ENCODE measurements around the gene CDK13. TPM values are rescaled to one million over a fixed set of nuclear protein-coding genes. Genes with fewer than 3 reads are reported as not detected.

Gene CDK13
- total RNA-seq, 1 donor, result 109 TPM

- H2AFZ ChIP-seq (ENCODE audit: low read length), result no peak overlapping the region
- H3K9me3 ChIP-seq (ENCODE audit: low read depth, low read length), result no peaks in the 10 kb centered on the region
- H3K27me3 ChIP-seq (ENCODE audit: insufficient read depth, low read length), result no peaks in the 10 kb centered on the region
- no peaks in the 10 kb centered on the region for H3K4me1 ChIP-seq (ENCODE audit: insufficient read depth, low read length)
- peaks cover 5% of the 10 kb centered on the region for H4K20me1 ChIP-seq (ENCODE audit: insufficient read depth, low read length)
- TF ChIP-seq CTCF (IDR thresholded peaks at IDR 0.05; ENCODE audit: extremely low read depth, low read depth, low read length), result no peak
- peaks cover 10% of the 10 kb centered on the region for H3K36me3 ChIP-seq (ENCODE audit: insufficient read depth, low read length)
- no peak overlapping the region for H3K27ac ChIP-seq (ENCODE audit: low read depth, low read length)
- H3K79me2 ChIP-seq (ENCODE audit: insufficient read depth, low read length), result peaks cover 10% of the 10 kb centered on the region
- no peak overlapping the region for H3K4me3 ChIP-seq (ENCODE audit: insufficient read depth, low read length)
- H3K4me2 ChIP-seq (ENCODE audit: insufficient read depth, low read length), result no peak overlapping the region
- DNase-seq (ENCODE audit: insufficient read length, low spot score, missing footprints), result no peak
Measured at GRCh38 chr7:40098810-40099209, 148.8 kb downstream of the CDK13 start.

GRCh38 chr7:40099837-40100236, 149.8 kb downstream of the CDK13 start:
- Histone ChIP-seq H3K27me3 (ENCODE audit: insufficient read depth, low read length) (no peaks in the 10 kb centered on the region), H3K36me3 (ENCODE audit: insufficient read depth, low read length) (no peaks in the 10 kb centered on the region), H2AFZ (ENCODE audit: low read length) (no peak overlapping the region), H3K79me2 (ENCODE audit: insufficient read depth, low read length) (peaks cover 6% of the 10 kb centered on the region), H3K4me3 (ENCODE audit: insufficient read depth, low read length) (no peak overlapping the region), H3K4me2 (ENCODE audit: insufficient read depth, low read length) (no peak overlapping the region), H3K4me1 (ENCODE audit: insufficient read depth, low read length) (no peaks in the 10 kb centered on the region), H3K27ac (ENCODE audit: low read depth, low read length) (no peak overlapping the region), H4K20me1 (ENCODE audit: insufficient read depth, low read length) (peaks cover 5% of the 10 kb centered on the region), H3K9me3 (ENCODE audit: low read depth, low read length) (no peaks in the 10 kb centered on the region)
- no peak for TF ChIP-seq CTCF (IDR thresholded peaks at IDR 0.05; ENCODE audit: extremely low read depth, low read depth, low read length)
- DNase-seq (ENCODE audit: insufficient read length, low spot score, missing footprints), result no peak

- Histone ChIP-seq H3K9me3 (ENCODE audit: low read depth, low read length) (no peaks in the 10 kb centered on the region), H4K20me1 (ENCODE audit: insufficient read depth, low read length) (no peaks in the 10 kb centered on the region), H3K4me3 (ENCODE audit: insufficient read depth, low read length) (no peak overlapping the region), H3K4me1 (ENCODE audit: insufficient read depth, low read length) (no peaks in the 10 kb centered on the region), H2AFZ (ENCODE audit: low read length) (no peak overlapping the region), H3K36me3 (ENCODE audit: insufficient read depth, low read length) (no peaks in the 10 kb centered on the region), H3K4me2 (ENCODE audit: insufficient read depth, low read length) (no peak overlapping the region), H3K79me2 (ENCODE audit: insufficient read depth, low read length) (peaks cover 2% of the 10 kb centered on the region), H3K27me3 (ENCODE audit: insufficient read depth, low read length) (no peaks in the 10 kb centered on the region), H3K27ac (ENCODE audit: low read depth, low read length) (no peak overlapping the region)
- no peak for DNase-seq (ENCODE audit: insufficient read length, low spot score, missing footprints)
- TF ChIP-seq CTCF (IDR thresholded peaks at IDR 0.05; ENCODE audit: extremely low read depth, low read depth, low read length), result no peak
Measured at GRCh38 chr7:40101201-40101600, 151.1 kb downstream of the CDK13 start.

GRCh38 chr7:40102897-40103296, 152.8 kb downstream of the CDK13 start:
- Histone ChIP-seq H3K4me1 (ENCODE audit: insufficient read depth, low read length) (no peaks in the 10 kb centered on the region), H3K36me3 (ENCODE audit: insufficient read depth, low read length) (no peaks in the 10 kb centered on the region), H3K4me2 (ENCODE audit: insufficient read depth, low read length) (no peak overlapping the region), H4K20me1 (ENCODE audit: insufficient read depth, low read length) (no peaks in the 10 kb centered on the region), H3K9me3 (ENCODE audit: low read depth, low read length) (no peaks in the 10 kb centered on the region), H3K27me3 (ENCODE audit: insufficient read depth, low read length) (no peaks in the 10 kb centered on the region), H3K27ac (ENCODE audit: low read depth, low read length) (no peak overlapping the region), H3K4me3 (ENCODE audit: insufficient read depth, low read length) (no peak overlapping the region), H2AFZ (ENCODE audit: low read length) (no peak overlapping the region), H3K79me2 (ENCODE audit: insufficient read depth, low read length) (peaks cover 5% of the 10 kb centered on the region)
- no peak for DNase-seq (ENCODE audit: insufficient read length, low spot score, missing footprints)
- TF ChIP-seq CTCF (IDR thresholded peaks at IDR 0.05; ENCODE audit: extremely low read depth, low read depth, low read length), result no peak
